CD4-positive, alpha-beta T cell treated with Interferon gamma for 1 hour (primary cell): ENCODE measurements around the gene NFIC.
"Not testable (repeated sequence)": the region's sequence is repeated elsewhere in the genome, so short reads cannot be mapped to it uniquely, and the experiment has no call there.

ENCODE experiments used
- DNase-seq: peaks from one replicate; pipeline ENCODE4 v3.0.0-alpha.2; 2020

Gene NFIC

DNA sequence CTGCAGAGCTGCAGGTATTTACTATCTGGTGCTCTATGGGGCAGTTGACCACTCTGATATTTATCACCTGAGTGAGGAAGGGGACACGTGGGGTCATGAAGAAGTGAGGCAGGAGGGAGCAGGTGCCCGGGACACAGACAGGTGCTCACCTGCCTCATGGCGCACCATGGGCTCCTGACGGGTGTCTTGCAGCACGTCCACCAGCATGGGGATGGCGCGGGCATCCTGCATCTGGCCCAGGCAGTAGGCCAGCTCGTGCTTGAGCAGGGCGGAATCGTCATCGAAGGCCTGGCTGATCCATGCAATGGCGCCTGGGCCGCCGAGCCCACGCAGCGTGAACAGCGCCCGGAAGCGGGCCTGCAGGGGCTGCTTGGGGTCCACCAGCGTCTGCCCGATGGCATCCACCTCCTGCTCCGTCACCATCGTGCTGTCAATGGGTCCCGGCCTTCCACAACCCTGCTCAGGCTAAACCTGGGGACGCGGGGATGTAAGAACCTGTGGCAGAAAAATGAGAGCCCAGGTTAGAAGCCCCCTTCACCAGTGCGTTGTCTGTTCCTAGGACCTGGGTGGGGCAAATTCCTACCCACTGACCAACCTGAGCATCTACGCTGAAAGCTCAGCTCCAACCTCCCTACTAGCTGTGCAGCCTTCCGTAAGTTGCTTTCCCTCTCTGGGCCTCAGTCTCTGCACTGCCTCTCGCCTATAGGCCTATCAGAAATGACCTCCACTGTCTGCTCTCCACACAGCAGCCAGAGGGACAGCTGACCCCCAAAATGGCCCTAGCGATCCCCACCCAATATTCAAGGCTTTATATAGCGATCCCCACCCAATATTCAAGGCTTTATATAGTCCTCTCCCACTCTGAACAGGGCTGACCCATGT lies 130.2 kb downstream of the NFIC start:
- DNase-seq = no peak

- DNase-seq = no peak
Observed at GRCh38 chr19:3497757-3498520, 131.6 kb downstream of the NFIC start.

- no peak for DNase-seq
Observed at GRCh38 chr19:3499738-3500428, 133.5 kb downstream of the NFIC start.

DNA sequence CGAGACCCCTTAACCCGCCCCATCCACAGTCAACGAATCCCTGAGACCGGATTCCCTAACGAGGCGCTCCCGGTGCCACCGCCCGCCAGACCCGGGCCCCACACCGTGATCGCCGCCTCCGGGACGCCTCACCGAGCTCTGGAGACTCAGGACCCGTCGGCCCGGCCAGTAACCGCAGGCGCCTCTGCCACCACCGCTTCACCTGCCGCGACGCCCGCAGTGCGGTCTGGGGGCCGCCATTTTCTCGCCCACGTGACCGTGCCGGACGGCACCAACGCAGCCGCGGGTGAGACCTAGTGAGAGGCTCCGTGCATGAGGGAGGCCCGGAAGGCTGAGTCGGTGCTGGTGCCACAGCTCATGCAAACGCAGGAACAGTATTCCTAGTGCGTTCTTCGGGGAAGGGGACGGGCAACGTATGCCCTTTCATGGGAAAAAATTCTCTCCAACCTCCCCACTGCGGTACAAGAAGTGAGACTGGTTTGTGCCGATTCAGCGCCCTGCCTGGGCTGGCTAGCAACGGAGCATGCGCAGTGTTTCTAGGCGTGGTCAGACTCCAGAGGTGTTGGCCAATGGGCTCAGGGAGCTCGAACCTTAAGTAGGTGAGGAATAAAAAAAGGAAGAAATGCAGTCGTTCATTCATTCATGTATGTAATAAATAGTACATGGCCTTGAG lies 134.2 kb downstream of the NFIC start, which contains the start of gene DOHH:
TSS of gene DOHH (minus strand) at position 246 of the 673 bp plus-strand sequence. CDS start 3,860 bp downstream, outside the sequence.
- DNase-seq = peak; percentile 96

GRCh38 chr19:3501780-3502179 lies 135.4 kb downstream of the NFIC start:
- no peak for DNase-seq

DNA sequence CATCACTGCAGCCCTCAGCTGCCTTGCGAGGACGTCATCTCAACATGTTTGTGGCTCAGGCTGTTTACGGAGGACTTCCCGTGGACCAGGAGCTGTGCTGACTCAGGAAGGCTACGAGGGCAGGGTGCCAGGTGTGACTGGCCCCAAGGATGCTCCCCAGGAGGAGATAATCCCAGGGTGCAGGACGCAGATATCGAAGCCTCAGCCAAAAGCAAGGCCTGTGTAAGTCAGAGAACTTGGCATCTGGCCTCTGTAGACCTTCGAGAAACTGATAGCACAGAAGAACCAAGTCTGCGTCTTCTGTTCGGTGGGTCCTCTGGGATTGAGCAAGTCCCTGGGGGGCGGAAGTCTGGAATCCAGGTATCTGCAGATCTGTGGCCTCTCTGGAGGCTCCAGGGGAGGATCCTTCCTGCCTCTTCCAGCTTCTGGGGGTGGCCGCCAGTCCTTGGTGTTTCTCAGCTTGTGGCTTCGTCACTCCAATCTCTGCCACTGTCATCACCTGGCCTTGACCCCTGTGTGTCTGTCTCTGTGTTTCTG lies 136.7 kb downstream of the NFIC start:
- DNase-seq = no peak

DNA sequence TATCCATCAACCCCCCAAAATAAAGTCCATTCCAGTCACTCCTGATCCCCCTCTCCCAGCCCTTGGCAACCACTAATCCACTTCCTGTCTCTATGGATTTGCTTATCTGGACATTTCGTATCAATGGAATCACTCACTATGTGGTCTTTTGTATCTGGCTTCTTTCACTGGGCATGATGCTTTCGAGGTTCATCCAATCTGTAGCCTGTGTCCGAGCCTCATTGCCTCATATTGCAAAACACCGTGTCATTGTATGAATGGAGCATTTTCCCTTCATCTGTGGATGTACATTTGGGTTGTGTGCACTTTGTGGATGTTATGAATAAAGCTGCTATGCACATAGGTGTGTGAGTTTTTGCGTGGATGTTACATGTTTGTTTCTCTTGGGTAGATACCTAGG lies 138.4 kb downstream of the NFIC start:
- no peak for DNase-seq

GRCh38 chr19:3505598-3506383 lies 139.4 kb downstream of the NFIC start, which contains the start of gene FZR1:
Gene FZR1 (plus strand): TSS chr19:3506311. CDS start chr19:3522990, 16,679 bp downstream.
- DNase-seq = peak; percentile 100

- DNase-seq = peak; percentile 61
Observed at GRCh38 chr19:3506384-3507340, 140.3 kb downstream of the NFIC start.

- DNase-seq = peak; percentile 36
Observed at GRCh38 chr19:3507371-3508120, 141.2 kb downstream of the NFIC start.

GRCh38 chr19:3508121-3508661 lies 141.8 kb downstream of the NFIC start:
- not testable (repeated sequence) for DNase-seq

DNA sequence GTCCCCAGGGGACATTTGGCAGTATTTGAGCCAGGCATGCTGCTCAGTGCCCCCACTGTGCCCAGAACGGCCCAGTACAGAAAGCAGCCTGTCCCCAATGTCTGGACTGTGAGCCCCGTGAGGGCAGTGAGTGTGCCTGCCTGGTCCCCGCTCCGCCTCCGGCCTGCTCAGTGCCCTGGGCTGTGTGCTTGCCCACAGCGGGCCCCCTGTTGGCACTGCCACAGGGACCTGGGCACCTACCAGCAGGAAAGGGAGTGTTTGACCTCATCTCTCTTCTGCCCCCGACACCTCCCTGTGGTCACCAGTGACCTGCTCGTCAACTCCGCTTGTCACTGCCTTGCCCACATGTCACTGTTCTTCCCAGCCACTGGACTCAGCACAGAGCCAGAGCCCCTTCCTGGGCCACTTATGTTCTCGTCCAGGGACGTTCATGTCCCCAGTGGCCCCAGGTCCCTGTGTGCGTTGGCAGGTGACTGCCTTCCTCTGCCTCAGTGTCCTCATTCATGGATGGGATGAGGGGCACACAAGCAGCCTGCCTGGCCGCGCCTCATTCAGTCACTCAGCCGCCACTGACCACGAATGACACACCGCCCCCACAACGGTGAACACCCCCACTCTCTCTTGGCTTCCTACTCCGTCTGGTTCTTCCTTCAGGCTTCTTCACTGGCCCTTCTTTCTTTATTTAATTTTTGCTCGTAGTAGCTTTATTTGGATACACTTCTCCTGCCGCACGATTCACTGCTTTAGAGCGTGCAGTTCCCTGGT lies 142.6 kb downstream of the NFIC start:
- no peak for DNase-seq

GRCh38 chr19:3509566-3509989 lies 143.2 kb downstream of the NFIC start:
- no peak for DNase-seq

GRCh38 chr19:3510727-3511126 lies 144.3 kb downstream of the NFIC start:
- DNase-seq = no peak

GRCh38 chr19:3511506-3512251 lies 145.3 kb downstream of the NFIC start:
- no peak for DNase-seq

DNA sequence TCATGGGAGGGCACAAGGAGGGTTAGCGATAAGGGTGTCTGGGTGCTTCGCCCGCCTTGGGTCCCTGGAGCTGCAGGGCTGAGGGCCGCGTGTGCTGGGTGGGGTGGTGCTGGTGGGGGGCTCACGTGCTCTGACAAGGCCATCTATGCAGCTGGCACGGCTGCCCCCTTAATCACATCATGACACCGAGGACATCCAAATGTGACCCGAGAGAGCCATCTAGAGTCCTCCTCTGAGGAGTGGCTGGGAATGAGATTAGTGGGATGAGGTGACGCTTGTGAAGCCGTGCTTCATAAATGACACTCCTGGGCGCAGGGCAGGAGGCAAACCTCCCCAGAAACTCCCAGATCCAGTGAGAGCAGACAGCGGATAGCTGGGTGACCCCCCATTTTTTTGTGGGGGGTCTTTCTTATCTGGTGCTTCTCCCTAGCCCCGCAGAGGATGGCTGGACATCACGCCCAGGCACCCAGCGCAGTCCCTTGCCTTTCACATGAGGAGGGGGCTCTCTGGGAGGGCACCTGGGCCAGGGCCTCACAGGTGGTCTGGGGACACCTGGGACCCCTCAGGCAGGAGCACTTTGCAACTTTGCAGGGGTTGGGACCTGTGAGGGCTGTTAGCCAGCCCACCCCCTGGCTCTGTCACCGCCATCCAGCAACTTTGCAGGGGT lies 146.3 kb downstream of the NFIC start:
- DNase-seq = no peak
